H9 (cell line): ENCODE measurements around the gene MYO1D. TPM values are rescaled to one million over a fixed set of nuclear protein-coding genes. Genes with fewer than 3 reads are reported as not detected.

Experiments
- DNase-seq: peaks from one replicate; pipeline ENCODE4 v3.0.0-alpha.2; 2017
- H2AFZ ChIP-seq: one replicate; pipeline ENCODE4 v1.6.1; 2013; ENCODE audit warnings: mild to moderate bottlenecking, low read length, control low read depth, moderate library complexity
- H2AK5ac ChIP-seq: 2 replicates; pipeline ENCODE4 v1.6.1; 2013; ENCODE audit warnings: low read length, control low read depth, mixed read lengths; ENCODE audit not compliant: insufficient read length
- H2BK120ac ChIP-seq: one replicate; pipeline ENCODE4 v1.6.1; 2013; ENCODE audit warnings: low read depth, mild to moderate bottlenecking, low read length, control low read depth, inconsistent platforms; ENCODE audit not compliant: poor library complexity, severe bottlenecking
- H2BK12ac ChIP-seq: 2 replicates; pipeline ENCODE4 v1.6.1; 2013; ENCODE audit warnings: low read length, control low read depth, mixed read lengths, low read depth; ENCODE audit not compliant: insufficient read length
- H2BK15ac ChIP-seq: 2 replicates; pipeline ENCODE4 v1.6.1; 2013; ENCODE audit warnings: low read depth, low read length, control low read depth
- H2BK20ac ChIP-seq: one replicate; pipeline ENCODE4 v1.6.1; 2013; ENCODE audit warnings: low read depth, mild to moderate bottlenecking, low read length, control low read depth, inconsistent platforms; ENCODE audit not compliant: poor library complexity, severe bottlenecking
- H2BK5ac ChIP-seq: 2 replicates; pipeline ENCODE4 v1.6.1; 2013; ENCODE audit warnings: low read length, control low read depth, mixed read lengths; ENCODE audit not compliant: insufficient read length
- H3K14ac ChIP-seq: 2 replicates; pipeline ENCODE4 v1.6.1; 2013; ENCODE audit warnings: low read length, control low read depth; ENCODE audit not compliant: insufficient read depth
- H3K18ac ChIP-seq: 2 replicates; pipeline ENCODE4 v1.6.1; 2013; ENCODE audit warnings: low read depth, mild to moderate bottlenecking, mixed read lengths, low read length, control low read depth; ENCODE audit not compliant: insufficient read length
- H3K23ac ChIP-seq: 2 replicates; pipeline ENCODE4 v1.6.1; 2013; ENCODE audit warnings: low read length, control low read depth, mixed read lengths, low read depth; ENCODE audit not compliant: insufficient read length
- H3K23me2 ChIP-seq: 2 replicates; pipeline ENCODE4 v1.6.1; 2013; ENCODE audit warnings: low read depth, mild to moderate bottlenecking, mixed read lengths, low read length, control low read depth; ENCODE audit not compliant: insufficient read length, poor library complexity, severe bottlenecking
- H3K27ac ChIP-seq: 2 replicates; pipeline ENCODE4 v1.5.1; 2013; ENCODE audit warnings: low read length, control low read depth, mixed read lengths, low read depth; ENCODE audit not compliant: insufficient read length
- H3K27me3 ChIP-seq: 2 replicates; pipeline ENCODE4 v1.6.1; 2013; ENCODE audit warnings: low read length, control low read depth, inconsistent platforms; ENCODE audit not compliant: insufficient read depth
- H3K4ac ChIP-seq: 2 replicates; pipeline ENCODE4 v1.6.1; 2013; ENCODE audit warnings: low read depth, mild to moderate bottlenecking, control low read depth, inconsistent platforms, low read length, moderate library complexity
- H3K4me1 ChIP-seq: 2 replicates; pipeline ENCODE4 v1.6.1; 2013; ENCODE audit warnings: low read length, control low read depth, inconsistent platforms; ENCODE audit not compliant: insufficient read depth
- H3K4me2 ChIP-seq: 2 replicates; pipeline ENCODE4 v1.6.1; 2013; ENCODE audit warnings: low read length, control low read depth, mixed read lengths; ENCODE audit not compliant: insufficient read length, insufficient read depth
- H3K56ac ChIP-seq: 2 replicates; pipeline ENCODE4 v1.6.1; 2013; ENCODE audit warnings: low read depth, mild to moderate bottlenecking, mixed read lengths, low read length, control low read depth; ENCODE audit not compliant: insufficient read length
- H3K79me1 ChIP-seq: 2 replicates; pipeline ENCODE4 v1.6.1; 2013; ENCODE audit warnings: low read depth, mild to moderate bottlenecking, moderate library complexity, low read length, control low read depth, inconsistent platforms; ENCODE audit not compliant: insufficient read depth, poor library complexity, severe bottlenecking
- H3K79me2 ChIP-seq: 2 replicates; pipeline ENCODE4 v1.6.1; 2013; ENCODE audit warnings: low read length, control low read depth, inconsistent platforms; ENCODE audit not compliant: insufficient read depth
- H3K9ac ChIP-seq: 2 replicates; pipeline ENCODE4 v1.6.1; 2013; ENCODE audit warnings: low read length, control low read depth, mixed read lengths; ENCODE audit not compliant: insufficient read length; ENCODE audit errors: extremely low read depth
- H3K9me3 ChIP-seq: one replicate; pipeline ENCODE4 v1.6.1; 2013; ENCODE audit warnings: low read depth, low read length, inconsistent platforms; ENCODE audit not compliant: control insufficient read depth
- H3T11ph ChIP-seq: one replicate; pipeline ENCODE4 v1.6.1; 2013; ENCODE audit warnings: mild to moderate bottlenecking, low read length, control low read depth, inconsistent platforms
- H4K20me1 ChIP-seq: one replicate; pipeline ENCODE4 v1.6.1; 2013; ENCODE audit not compliant: control insufficient read depth, insufficient read length, insufficient read depth
- H4K5ac ChIP-seq: 2 replicates; pipeline ENCODE4 v1.6.1; 2013; ENCODE audit warnings: low read depth, mild to moderate bottlenecking, mixed read lengths, low read length, control low read depth; ENCODE audit not compliant: insufficient read length
- H4K8ac ChIP-seq: replicated peaks from 2 replicates; pipeline ENCODE4 v1.6.1; 2013; ENCODE audit warnings: low read length, control low read depth, mixed read lengths, low read depth; ENCODE audit not compliant: insufficient read length
- H4K91ac ChIP-seq: 2 replicates; pipeline ENCODE4 v1.6.1; 2013; ENCODE audit warnings: low read depth, mild to moderate bottlenecking, moderate library complexity, mixed read lengths, low read length, control low read depth; ENCODE audit not compliant: insufficient read length
- H3K27ac Mint-ChIP-seq, 3 experiments: 2 replicates in 2 of 3; 3 replicates in 1 of 3; pipeline ENCODE4 v1.8.0; 2020 to 2021; ENCODE audit warnings: mixed read lengths in 3 of 3, mild to moderate bottlenecking in 1 of 3, moderate library complexity in 1 of 3
- H3K27me3 Mint-ChIP-seq: 2 replicates; pipeline ENCODE4 v1.8.0; 2021; ENCODE audit warnings: low read depth, mild to moderate bottlenecking, moderate library complexity, mixed read lengths
- H3K36me3 Mint-ChIP-seq, 3 experiments: 2 replicates in 2 of 3; 3 replicates in 1 of 3; pipeline ENCODE4 v1.8.0; 2020 to 2021; ENCODE audit warnings: low read depth in 3 of 3, mixed read lengths in 3 of 3; ENCODE audit not compliant: insufficient read depth in 1 of 3
- H3K4me1 Mint-ChIP-seq, 2 experiments: 2 replicates each; pipeline ENCODE4 v1.8.0; 2020; ENCODE audit warnings: mixed read lengths in 2 of 2
- H3K4me3 Mint-ChIP-seq, 2 experiments: 2 replicates in 1 of 2; 3 replicates in 1 of 2; pipeline ENCODE4 v1.8.0; 2020 to 2021; ENCODE audit warnings: mild to moderate bottlenecking in 2 of 2, mixed read lengths in 2 of 2, moderate library complexity in 1 of 2
- H3K9me3 Mint-ChIP-seq, 2 experiments: 2 replicates in 1 of 2; 3 replicates in 1 of 2; pipeline ENCODE4 v1.8.0; 2020; ENCODE audit warnings: mild to moderate bottlenecking in 2 of 2, mixed read lengths in 2 of 2, moderate library complexity in 1 of 2
- WGBS: extraction: QIAGEN DNeasy Blood & Tissue Kit; methylation state at CpG from one replicate; pipeline ENCODE4 v1.1.7; 2013; ENCODE audit warnings: missing lambda C conversion rate, low lambda C conversion rate, mixed read lengths; ENCODE audit not compliant: insufficient read length; ENCODE audit errors: extremely low coverage; 5-methylcytosine and 5-hydroxymethylcytosine counted together
- total RNA-seq: library from RNA; stranded (reverse); gene quantifications from 2 replicates; pipeline ENCODE4 v1.2.1, GENCODE V29; 2021
- TF ChIP-seq, protein P1 (sequence below): fragments of 200-600 bp; sonication (generic); conservative IDR thresholded peaks from 3 replicates; pipeline ENCODE4 v1.8.0; 2021; ENCODE audit warnings: antibody characterized with exemption, mild to moderate bottlenecking

The MYO1D gene
- total RNA-seq, 1 experiment from 2014 or later: 19.0 TPM

GRCh38 chr17:32901743-32902142, 24.8 kb upstream of the MYO1D start:
- H3K27ac ChIP-seq: no peak overlapping the region
- no peak overlapping the region for H3K23ac ChIP-seq

More at GRCh38 chr17:32901743-32902142, 24.8 kb upstream of the MYO1D start:
- no peaks in the 10 kb centered on the region for H3K23me2 ChIP-seq
- no peak for DNase-seq
- Mint-ChIP-seq H3K4me1 (no peaks in the 10 kb centered on the region), H3K27ac (no peak overlapping the region), H3K9me3 (peaks cover 9 to 14% of the 10 kb centered on the region in 2 experiments), H3K27me3 (peaks cover 4% of the 10 kb centered on the region; the same call in 1 of the 2 replicates), H3K36me3 (peaks cover 0 to 9% (median 2%) of the 10 kb centered on the region in 3 experiments; a peak in 3 of 7 replicates), H3K4me3 (no peak overlapping the region)
- H2BK12ac ChIP-seq: no peak overlapping the region
- H4K8ac ChIP-seq: no peak overlapping the region
- no peak overlapping the region for H2AFZ ChIP-seq
- H3K14ac ChIP-seq: no peak overlapping the region
- H3K79me2 ChIP-seq: no peaks in the 10 kb centered on the region
- H3K9me3 ChIP-seq: no peaks in the 10 kb centered on the region
- no peak overlapping the region for H2AK5ac ChIP-seq
- no peaks in the 10 kb centered on the region for H3K79me1 ChIP-seq
- H4K91ac ChIP-seq: no peak overlapping the region
- no peaks in the 10 kb centered on the region for H3K27me3 ChIP-seq
- no peak overlapping the region for H3K9ac ChIP-seq
- TF ChIP-seq, protein P1, sequence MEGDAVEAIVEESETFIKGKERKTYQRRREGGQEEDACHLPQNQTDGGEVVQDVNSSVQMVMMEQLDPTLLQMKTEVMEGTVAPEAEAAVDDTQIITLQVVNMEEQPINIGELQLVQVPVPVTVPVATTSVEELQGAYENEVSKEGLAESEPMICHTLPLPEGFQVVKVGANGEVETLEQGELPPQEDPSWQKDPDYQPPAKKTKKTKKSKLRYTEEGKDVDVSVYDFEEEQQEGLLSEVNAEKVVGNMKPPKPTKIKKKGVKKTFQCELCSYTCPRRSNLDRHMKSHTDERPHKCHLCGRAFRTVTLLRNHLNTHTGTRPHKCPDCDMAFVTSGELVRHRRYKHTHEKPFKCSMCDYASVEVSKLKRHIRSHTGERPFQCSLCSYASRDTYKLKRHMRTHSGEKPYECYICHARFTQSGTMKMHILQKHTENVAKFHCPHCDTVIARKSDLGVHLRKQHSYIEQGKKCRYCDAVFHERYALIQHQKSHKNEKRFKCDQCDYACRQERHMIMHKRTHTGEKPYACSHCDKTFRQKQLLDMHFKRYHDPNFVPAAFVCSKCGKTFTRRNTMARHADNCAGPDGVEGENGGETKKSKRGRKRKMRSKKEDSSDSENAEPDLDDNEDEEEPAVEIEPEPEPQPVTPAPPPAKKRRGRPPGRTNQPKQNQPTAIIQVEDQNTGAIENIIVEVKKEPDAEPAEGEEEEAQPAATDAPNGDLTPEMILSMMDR: no peak
- H3T11ph ChIP-seq: no peak overlapping the region
- no peak overlapping the region for H3K56ac ChIP-seq
- H4K5ac ChIP-seq: no peak overlapping the region
- no peak overlapping the region for H3K4me2 ChIP-seq
- no peak overlapping the region for H2BK5ac ChIP-seq
- no peaks in the 10 kb centered on the region for H3K4me1 ChIP-seq
- H4K20me1 ChIP-seq: no peaks in the 10 kb centered on the region
- H2BK15ac ChIP-seq: no peak overlapping the region
- 100% methylated on average over 3 of the region's 4 CpGs for WGBS
- H2BK20ac ChIP-seq: no peak overlapping the region
- H2BK120ac ChIP-seq: no peak overlapping the region
- no peak overlapping the region for H3K4ac ChIP-seq
- H3K18ac ChIP-seq: no peak overlapping the region
